NT2/D1 (cell line): Measurements from ENCODE around the gene IL4.

Experiments
- SUZ12 ChIP-seq: IDR thresholded peaks from 2 replicates; pipeline ENCODE4 v1.6.1; 2011; ENCODE audit not compliant: insufficient read length, insufficient read depth; ENCODE audit errors: extremely low read depth
- ZNF274 ChIP-seq: IDR thresholded peaks from 2 replicates; pipeline ENCODE4 v1.6.1; 2011; ENCODE audit warnings: mild to moderate bottlenecking, low read depth, low read length

DNA sequence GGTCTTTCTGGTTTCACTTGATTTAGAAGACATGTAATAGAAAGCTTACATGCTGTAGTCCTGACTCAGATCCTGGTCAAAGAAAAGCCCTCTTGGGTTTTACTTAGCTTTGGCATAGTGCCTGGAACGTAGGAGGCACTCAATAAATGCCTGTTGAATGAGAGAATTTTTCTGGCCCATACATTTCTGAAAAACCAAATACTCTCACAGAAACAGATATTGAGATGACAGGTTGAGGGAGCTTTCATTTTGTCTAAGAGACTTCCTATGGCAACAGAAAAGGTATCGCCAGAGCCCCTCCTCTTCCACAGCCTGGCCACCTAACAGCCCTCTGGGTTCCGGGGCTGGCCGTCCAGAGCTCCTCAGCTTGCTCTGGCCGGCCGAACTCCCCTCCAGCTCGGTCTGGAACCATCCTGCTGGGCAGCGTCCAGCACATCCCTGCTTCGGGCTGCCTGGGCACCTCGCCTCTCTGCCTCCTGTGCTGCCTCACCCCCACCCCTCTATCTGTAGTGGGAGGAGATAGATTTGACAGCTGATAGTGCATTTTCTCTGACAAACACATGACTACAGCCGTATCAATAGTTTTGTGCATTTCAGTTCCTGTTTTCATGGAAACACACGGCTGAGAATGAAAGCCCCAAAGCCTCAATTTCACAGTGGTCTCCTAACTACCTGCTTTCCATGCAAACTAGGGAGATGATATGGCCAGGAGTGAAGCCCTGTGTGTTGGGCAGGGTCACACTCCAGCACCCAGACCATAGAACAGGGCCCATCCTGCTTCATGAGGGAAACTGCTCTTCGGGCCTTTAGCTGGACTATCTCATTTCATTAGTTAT is 1.1 kb downstream of the IL4 start:
- TF ChIP-seq SUZ12, result no peak
- TF ChIP-seq ZNF274, result no peak
